GM12875 (cell line): ENCODE data around the gene ZNF358.

Experiments
- H3K4me3 ChIP-seq: one replicate; pipeline ENCODE4 v1.5.1; 2011; ENCODE audit warnings: low read depth, low read length, control low read depth
- TF ChIP-seq, protein P1 (sequence below): IDR thresholded peaks from 2 replicates; pipeline ENCODE4 v1.5.1; 2011; ENCODE audit warnings: low read depth, mild to moderate bottlenecking, control low read depth, inconsistent platforms, low read length, moderate library complexity, borderline replicate concordance; ENCODE audit not compliant: insufficient read depth

ZNF358 gene

DNA sequence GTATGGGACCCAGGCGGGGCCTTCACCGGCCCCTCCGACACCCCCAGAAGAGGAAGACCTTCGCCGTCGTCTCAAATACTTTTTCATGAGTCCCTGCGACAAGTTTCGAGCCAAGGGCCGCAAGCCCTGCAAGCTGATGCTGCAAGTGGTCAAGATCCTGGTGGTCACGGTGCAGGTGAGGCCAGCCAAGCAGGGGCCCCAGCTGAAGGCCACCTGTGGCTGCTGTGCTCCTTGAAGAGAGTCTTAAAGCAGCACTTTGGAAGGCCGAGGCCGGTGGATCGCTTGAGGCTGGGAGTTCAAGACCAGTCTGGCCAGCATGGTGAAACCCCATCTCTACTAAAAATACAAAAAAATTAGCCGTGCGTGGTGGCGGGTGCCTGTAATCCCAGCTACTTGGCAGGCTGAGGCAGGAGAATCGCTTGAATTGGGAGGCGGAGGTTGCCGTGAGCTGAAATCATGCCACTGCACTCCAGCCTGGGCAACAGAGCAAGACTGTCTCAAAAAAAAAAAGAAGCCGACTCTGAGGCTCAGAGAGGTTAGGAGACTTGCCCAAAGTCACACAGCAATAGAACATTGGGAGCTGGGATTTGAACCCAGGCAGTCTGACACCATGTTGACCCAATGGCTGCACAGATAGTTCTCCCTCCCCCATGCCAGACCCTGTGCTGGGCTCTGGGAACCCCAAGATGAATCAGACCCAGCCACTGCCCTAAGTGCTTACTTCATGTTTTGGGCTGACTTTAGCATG, 9.3 kb downstream of the ZNF358 start:
- TF ChIP-seq, protein P1, sequence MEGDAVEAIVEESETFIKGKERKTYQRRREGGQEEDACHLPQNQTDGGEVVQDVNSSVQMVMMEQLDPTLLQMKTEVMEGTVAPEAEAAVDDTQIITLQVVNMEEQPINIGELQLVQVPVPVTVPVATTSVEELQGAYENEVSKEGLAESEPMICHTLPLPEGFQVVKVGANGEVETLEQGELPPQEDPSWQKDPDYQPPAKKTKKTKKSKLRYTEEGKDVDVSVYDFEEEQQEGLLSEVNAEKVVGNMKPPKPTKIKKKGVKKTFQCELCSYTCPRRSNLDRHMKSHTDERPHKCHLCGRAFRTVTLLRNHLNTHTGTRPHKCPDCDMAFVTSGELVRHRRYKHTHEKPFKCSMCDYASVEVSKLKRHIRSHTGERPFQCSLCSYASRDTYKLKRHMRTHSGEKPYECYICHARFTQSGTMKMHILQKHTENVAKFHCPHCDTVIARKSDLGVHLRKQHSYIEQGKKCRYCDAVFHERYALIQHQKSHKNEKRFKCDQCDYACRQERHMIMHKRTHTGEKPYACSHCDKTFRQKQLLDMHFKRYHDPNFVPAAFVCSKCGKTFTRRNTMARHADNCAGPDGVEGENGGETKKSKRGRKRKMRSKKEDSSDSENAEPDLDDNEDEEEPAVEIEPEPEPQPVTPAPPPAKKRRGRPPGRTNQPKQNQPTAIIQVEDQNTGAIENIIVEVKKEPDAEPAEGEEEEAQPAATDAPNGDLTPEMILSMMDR = no peak
- no peak overlapping the region for H3K4me3 ChIP-seq

DNA sequence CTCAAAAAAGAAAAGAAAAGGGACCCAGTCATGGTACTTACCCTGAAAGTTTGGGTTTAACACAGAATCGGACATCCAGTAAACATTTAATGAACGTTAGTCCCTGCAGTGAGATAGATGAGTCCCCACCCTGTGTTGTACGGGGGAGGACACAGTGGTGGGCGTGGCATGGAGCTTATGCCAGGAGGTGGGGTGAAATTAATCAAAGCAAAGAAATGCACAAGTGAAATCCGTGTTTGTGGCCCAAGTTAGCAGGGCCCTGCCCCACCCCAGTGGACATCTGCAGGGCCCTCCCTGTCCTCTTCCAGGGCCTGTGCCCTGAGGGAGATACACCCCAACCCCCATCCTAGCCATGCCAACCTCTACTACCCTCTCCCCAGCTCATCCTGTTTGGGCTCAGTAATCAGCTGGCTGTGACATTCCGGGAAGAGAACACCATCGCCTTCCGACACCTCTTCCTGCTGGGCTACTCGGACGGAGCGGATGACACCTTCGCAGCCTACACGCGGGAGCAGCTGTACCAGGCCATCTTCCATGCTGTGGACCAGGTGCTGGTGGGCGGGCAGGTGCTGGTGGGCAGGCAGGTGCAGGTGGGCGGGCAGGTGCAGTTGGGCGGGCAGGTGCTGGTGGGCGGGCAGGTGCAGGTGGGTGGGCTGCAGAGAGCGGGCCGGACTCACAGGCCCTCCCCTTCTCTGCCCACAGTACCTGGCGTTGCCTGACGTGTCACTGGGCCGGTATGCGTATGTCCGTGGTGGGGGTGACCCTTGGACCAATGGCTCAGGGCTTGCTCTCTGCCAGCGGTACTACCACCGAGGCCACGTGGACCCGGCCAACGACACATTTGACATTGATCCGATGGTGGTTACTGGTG, 10.4 kb downstream of the ZNF358 start:
- TF ChIP-seq, protein P1 = no peak
- H3K4me3 ChIP-seq = no peak overlapping the region

DNA sequence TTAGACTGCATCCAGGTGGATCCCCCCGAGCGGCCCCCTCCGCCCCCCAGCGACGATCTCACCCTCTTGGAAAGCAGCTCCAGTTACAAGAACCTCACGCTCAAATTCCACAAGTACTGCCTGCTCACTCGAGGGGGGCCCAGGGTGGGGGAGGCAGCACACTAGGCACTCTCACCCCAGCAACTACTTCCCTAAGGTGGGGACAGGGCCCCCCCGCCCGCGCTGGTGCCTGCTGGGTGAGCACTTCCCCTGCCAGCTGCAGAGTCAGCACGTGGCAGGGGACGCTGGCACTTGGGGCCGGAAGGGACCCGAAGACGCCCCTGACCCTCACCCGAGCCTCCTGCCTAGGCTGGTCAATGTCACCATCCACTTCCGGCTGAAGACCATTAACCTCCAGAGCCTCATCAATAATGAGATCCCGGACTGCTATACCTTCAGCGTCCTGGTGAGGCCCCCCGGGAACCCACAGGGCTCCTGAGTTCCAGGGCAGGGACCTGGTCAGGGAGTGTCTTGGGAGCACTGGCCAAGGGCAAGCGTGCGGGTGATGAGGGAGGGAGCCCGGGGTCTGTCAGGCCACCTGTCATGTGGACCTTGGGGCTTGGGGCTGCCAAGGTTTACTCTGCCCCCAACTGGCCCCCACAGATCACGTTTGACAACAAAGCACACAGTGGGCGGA, 11.8 kb downstream of the ZNF358 start:
- TF ChIP-seq, protein P1 = no peak
- H3K4me3 ChIP-seq = no peak overlapping the region

- TF ChIP-seq, protein P1 = no peak
- no peak overlapping the region for H3K4me3 ChIP-seq
Observed at GRCh38 chr19:7528192-7528519, 12.3 kb downstream of the ZNF358 start.

GRCh38 chr19:7528522-7529245, 12.8 kb downstream of the ZNF358 start:
- TF ChIP-seq, protein P1 = no peak
- no peak overlapping the region for H3K4me3 ChIP-seq

- no peak overlapping the region for H3K4me3 ChIP-seq
- TF ChIP-seq, protein P1 = no peak
Observed at GRCh38 chr19:7529246-7529600, 13.3 kb downstream of the ZNF358 start.
